Glomerular endothelial cell (primary cell): ENCODE measurements around the gene CENPQ. TPM values are rescaled to one million over a fixed set of nuclear protein-coding genes. Genes with fewer than 3 reads are reported as not detected.
A peak's percentile ranks its signal among the peaks of the same experiment; 100 is the strongest.
"Not testable (repeated sequence)": the region's sequence is repeated elsewhere in the genome, so short reads cannot be mapped to it uniquely, and the experiment has no call there.

Experiments used
- DNase-seq: peaks from one replicate; pipeline ENCODE4 v3.0.0-alpha.2; 2011; ENCODE audit warnings: low read depth, low spot score; ENCODE audit errors: extremely low read depth
- total RNA-seq: library from RNA; depleted of rRNA; stranded (reverse); fragments of >200 nt; gene quantifications from 2 replicates; pipeline ENCODE4 v1.2.3, GENCODE V29; 2015

Gene CENPQ
- 3.2 and 5.8 TPM in 2 replicates for total RNA-seq

GRCh38 chr6:49462927-49463611 is at the start of gene CENPQ, which contains the start of gene MMUT:
Gene CENPQ, plus strand, starts transcription at chr6:49463370. Its CDS starts 6,807 bp downstream, at chr6:49470177.
Gene MMUT, minus strand, starts transcription at chr6:49463253. Its CDS starts 3,787 bp downstream, at chr6:49459466.
- peak; percentile 78 for DNase-seq

- DNase-seq, result no peak
Measured at GRCh38 chr6:49415358-49415757, 47.8 kb upstream of the CENPQ start.

GRCh38 chr6:49416195-49416594 is 47.0 kb upstream of the CENPQ start:
- no peak for DNase-seq

- DNase-seq, result peak; percentile 18
Measured at GRCh38 chr6:49423817-49424216, 39.4 kb upstream of the CENPQ start.

- no peak for DNase-seq
Measured at GRCh38 chr6:49430187-49430586, 33.0 kb upstream of the CENPQ start.

GRCh38 chr6:49430866-49431265 is 32.3 kb upstream of the CENPQ start:
- no peak for DNase-seq

- DNase-seq, result no peak
Measured at GRCh38 chr6:49453221-49453620, 9.9 kb upstream of the CENPQ start.

- no peak for DNase-seq
Measured at GRCh38 chr6:49454787-49455709, 8.1 kb upstream of the CENPQ start.

GRCh38 chr6:49457771-49458170 is 5.4 kb upstream of the CENPQ start:
- no peak for DNase-seq

GRCh38 chr6:49462071-49462470 is 1.1 kb upstream of the CENPQ start:
- DNase-seq, result no peak

GRCh38 chr6:49462599-49462926 is 607 bp upstream of the CENPQ start:
- DNase-seq, result no peak

- no peak for DNase-seq
Measured at GRCh38 chr6:49463612-49463967, 420 bp downstream of the CENPQ start.

- no peak for DNase-seq
Measured at GRCh38 chr6:49464691-49465090, 1.5 kb downstream of the CENPQ start.

- DNase-seq, result no peak
Measured at GRCh38 chr6:49468042-49468441, 4.9 kb downstream of the CENPQ start.

- not testable (repeated sequence) for DNase-seq
Measured at GRCh38 chr6:49476564-49476963, 13.4 kb downstream of the CENPQ start.

GRCh38 chr6:49479308-49479970 is 16.3 kb downstream of the CENPQ start:
- DNase-seq, result no peak

GRCh38 chr6:49481846-49482245 is 18.7 kb downstream of the CENPQ start:
- DNase-seq, result not testable (repeated sequence)

- not testable (repeated sequence) for DNase-seq
Measured at GRCh38 chr6:49483380-49483779, 20.2 kb downstream of the CENPQ start.

- DNase-seq, result no peak
Measured at GRCh38 chr6:49490633-49491032, 27.5 kb downstream of the CENPQ start.

GRCh38 chr6:49497304-49497703 is 34.1 kb downstream of the CENPQ start:
- no peak for DNase-seq

GRCh38 chr6:49499126-49499525 is 36.0 kb downstream of the CENPQ start:
- no peak for DNase-seq
